ENCODE measurements around the gene VAX1.

Gene VAX1

GRCh38 chr10:117162093-117163060, 24.3 kb upstream of the VAX1 start:
- FAIRE-seq (no peak), DNase-seq (ENCODE audit: insufficient read length) (no peak)

GRCh38 chr10:117161386-117162033, 23.4 kb upstream of the VAX1 start:
- DNase-seq (ENCODE audit: insufficient read length), result no peak
- no peak for TF ChIP-seq TAF1 (IDR thresholded peaks at IDR 0.05; ENCODE audit: borderline replicate concordance, low read depth, low read length)
- TF ChIP-seq POLR2AphosphoS5 (IDR thresholded peaks at IDR 0.05; ENCODE audit: low read depth, low read length), result no peak
- no peak for TF ChIP-seq POLR2A (IDR thresholded peaks at IDR 0.05; ENCODE audit: low read depth, low read length)
- no peak for FAIRE-seq

More at GRCh38 chr10:117162093-117163060, 24.3 kb upstream of the VAX1 start:
- TF ChIP-seq POLR2A (IDR thresholded peaks at IDR 0.05; ENCODE audit: low read depth, low read length) (no peak), POLR2AphosphoS5 (IDR thresholded peaks at IDR 0.05; ENCODE audit: low read depth, low read length) (no peak), TAF1 (IDR thresholded peaks at IDR 0.05; ENCODE audit: borderline replicate concordance, low read depth, low read length) (no peak)

DNA sequence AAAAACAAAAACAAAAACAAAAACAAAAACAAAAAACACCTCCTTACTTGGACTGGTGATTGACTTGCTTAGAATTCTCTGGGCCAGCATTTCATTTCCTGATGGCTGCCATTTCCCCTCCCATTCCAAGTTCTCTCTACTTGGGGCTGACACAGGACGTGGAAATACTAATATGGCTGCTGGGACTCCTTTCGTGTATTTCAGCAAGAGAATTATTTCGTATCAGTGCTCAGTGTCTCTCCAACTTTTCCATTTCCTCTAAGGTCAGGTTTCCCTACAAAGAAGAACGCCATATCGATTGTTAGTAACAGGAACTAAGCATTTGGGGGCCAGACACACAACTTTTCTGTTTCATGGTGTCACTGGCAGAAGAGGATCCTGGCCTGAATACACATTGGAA, 22.5 kb upstream of the VAX1 start:
- DNase-seq (ENCODE audit: insufficient read length), result no peak
- TF ChIP-seq TAF1 (IDR thresholded peaks at IDR 0.05; ENCODE audit: borderline replicate concordance, low read depth, low read length), result no peak
- no peak for TF ChIP-seq POLR2AphosphoS5 (IDR thresholded peaks at IDR 0.05; ENCODE audit: low read depth, low read length)
- no peak for TF ChIP-seq POLR2A (IDR thresholded peaks at IDR 0.05; ENCODE audit: low read depth, low read length)
- no peak for FAIRE-seq

GRCh38 chr10:117159390-117159789, 21.3 kb upstream of the VAX1 start:
- DNase-seq (ENCODE audit: insufficient read length), result no peak
- TF ChIP-seq POLR2A (IDR thresholded peaks at IDR 0.05; ENCODE audit: low read depth, low read length) (no peak), POLR2AphosphoS5 (IDR thresholded peaks at IDR 0.05; ENCODE audit: low read depth, low read length) (no peak), TAF1 (IDR thresholded peaks at IDR 0.05; ENCODE audit: borderline replicate concordance, low read depth, low read length) (no peak)
- FAIRE-seq, result no peak

- FAIRE-seq (no peak), DNase-seq (ENCODE audit: insufficient read length) (no peak)
- TF ChIP-seq POLR2AphosphoS5 (IDR thresholded peaks at IDR 0.05; ENCODE audit: low read depth, low read length) (no peak), POLR2A (IDR thresholded peaks at IDR 0.05; ENCODE audit: low read depth, low read length) (no peak), TAF1 (IDR thresholded peaks at IDR 0.05; ENCODE audit: borderline replicate concordance, low read depth, low read length) (no peak)
Observed at GRCh38 chr10:117158297-117158696, 20.2 kb upstream of the VAX1 start.

DNA sequence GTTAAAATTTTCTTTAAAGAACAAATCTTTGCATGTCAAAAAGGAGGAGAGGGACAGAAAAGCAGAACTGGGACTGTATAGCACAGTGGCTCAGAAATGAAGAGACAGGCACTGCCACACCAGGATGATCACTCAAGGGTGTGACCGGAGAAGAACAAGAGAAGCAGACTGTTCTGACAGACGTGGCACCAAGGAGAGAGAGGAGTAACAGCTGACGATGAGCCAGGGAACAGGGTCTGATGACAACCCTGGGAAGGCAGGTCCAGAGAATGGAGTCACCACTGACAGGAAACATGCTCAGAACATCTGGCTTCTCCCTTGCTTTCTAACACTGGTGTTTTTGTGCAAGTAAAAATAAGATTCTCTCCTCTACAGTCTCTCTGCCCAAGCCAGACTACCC, 14.6 kb upstream of the VAX1 start:
- DNase-seq (ENCODE audit: insufficient read length) (no peak), FAIRE-seq (no peak)
- no peak for TF ChIP-seq POLR2AphosphoS5 (IDR thresholded peaks at IDR 0.05; ENCODE audit: low read depth, low read length)
- no peak for TF ChIP-seq POLR2A (IDR thresholded peaks at IDR 0.05; ENCODE audit: low read depth, low read length)
- no peak for TF ChIP-seq TAF1 (IDR thresholded peaks at IDR 0.05; ENCODE audit: borderline replicate concordance, low read depth, low read length)

DNA sequence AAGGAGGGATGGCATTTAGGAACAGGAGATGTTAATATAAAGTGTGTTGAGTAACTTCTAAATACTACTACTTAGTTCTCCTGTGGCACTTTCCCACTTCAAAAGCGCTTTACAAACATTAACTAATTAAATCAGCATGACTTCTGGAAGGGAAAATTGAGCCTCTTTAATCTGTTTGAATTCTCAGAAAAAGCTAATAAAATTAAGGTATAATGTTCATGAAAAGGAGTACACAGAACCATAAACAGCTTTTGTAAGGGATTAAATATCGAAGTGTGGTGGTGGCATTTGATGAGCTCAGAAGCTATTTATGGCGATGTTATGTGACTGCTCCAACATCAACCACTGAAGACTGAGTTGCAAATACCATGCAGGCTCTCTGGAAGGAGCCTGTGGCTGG, 10.2 kb upstream of the VAX1 start:
- FAIRE-seq (no peak), DNase-seq (ENCODE audit: insufficient read length) (no peak)
- no peak for TF ChIP-seq TAF1 (IDR thresholded peaks at IDR 0.05; ENCODE audit: borderline replicate concordance, low read depth, low read length)
- TF ChIP-seq POLR2AphosphoS5 (IDR thresholded peaks at IDR 0.05; ENCODE audit: low read depth, low read length), result no peak
- TF ChIP-seq POLR2A (IDR thresholded peaks at IDR 0.05; ENCODE audit: low read depth, low read length), result no peak

GRCh38 chr10:117145019-117145418, 6.9 kb upstream of the VAX1 start:
- FAIRE-seq, result no peak
- TF ChIP-seq TAF1 (IDR thresholded peaks at IDR 0.05; ENCODE audit: borderline replicate concordance, low read depth, low read length) (no peak), POLR2A (IDR thresholded peaks at IDR 0.05; ENCODE audit: low read depth, low read length) (no peak), POLR2AphosphoS5 (IDR thresholded peaks at IDR 0.05; ENCODE audit: low read depth, low read length) (no peak)
- DNase-seq (ENCODE audit: insufficient read length), result no peak

DNA sequence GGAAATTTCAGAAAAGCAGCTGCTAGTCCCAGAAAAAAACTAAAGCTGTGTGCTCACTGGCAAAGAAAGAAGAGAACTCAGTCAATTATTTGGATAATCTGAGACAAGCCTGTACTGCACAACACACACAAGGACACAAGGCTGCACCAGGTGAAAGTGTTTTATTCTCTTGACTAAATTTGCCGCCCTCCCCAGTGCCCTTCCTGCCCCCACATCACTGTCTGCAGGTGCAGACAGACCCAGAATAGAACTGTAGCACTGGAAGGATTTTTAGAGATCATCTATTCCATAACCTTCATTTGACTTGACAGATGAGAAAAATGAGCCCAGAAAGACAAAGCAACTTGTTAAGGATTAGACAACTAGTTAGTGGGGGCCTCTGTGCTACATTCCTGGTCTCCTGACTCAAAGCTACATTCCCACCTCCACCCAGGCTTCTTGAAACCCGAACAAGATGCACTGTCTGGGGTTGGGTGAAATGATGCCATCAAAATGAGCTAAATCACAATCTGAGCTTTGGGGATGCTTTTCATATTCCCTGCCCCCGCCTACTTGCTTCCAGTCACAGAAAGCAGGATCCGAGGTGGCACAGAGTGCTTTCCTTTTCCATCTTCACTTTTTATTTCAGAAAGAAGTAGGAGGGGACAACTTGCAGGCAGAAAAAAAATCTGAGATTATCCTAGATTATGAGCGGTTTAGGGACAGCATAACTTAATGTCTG, 5.2 kb upstream of the VAX1 start:
- DNase-seq (ENCODE audit: insufficient read length) (no peak), FAIRE-seq (no peak)
- TF ChIP-seq POLR2AphosphoS5 (IDR thresholded peaks at IDR 0.05; ENCODE audit: low read depth, low read length) (no peak), POLR2A (IDR thresholded peaks at IDR 0.05; ENCODE audit: low read depth, low read length) (no peak), TAF1 (IDR thresholded peaks at IDR 0.05; ENCODE audit: borderline replicate concordance, low read depth, low read length) (no peak)

GRCh38 chr10:117140525-117140902, 2.4 kb upstream of the VAX1 start:
- FAIRE-seq (no peak), DNase-seq (ENCODE audit: insufficient read length) (no peak)
- TF ChIP-seq POLR2AphosphoS5 (IDR thresholded peaks at IDR 0.05; ENCODE audit: low read depth, low read length), result no peak
- TF ChIP-seq TAF1 (IDR thresholded peaks at IDR 0.05; ENCODE audit: borderline replicate concordance, low read depth, low read length), result no peak
- no peak for TF ChIP-seq POLR2A (IDR thresholded peaks at IDR 0.05; ENCODE audit: low read depth, low read length)
